ENCODE data around the gene TMED4.

TMED4 gene

DNA sequence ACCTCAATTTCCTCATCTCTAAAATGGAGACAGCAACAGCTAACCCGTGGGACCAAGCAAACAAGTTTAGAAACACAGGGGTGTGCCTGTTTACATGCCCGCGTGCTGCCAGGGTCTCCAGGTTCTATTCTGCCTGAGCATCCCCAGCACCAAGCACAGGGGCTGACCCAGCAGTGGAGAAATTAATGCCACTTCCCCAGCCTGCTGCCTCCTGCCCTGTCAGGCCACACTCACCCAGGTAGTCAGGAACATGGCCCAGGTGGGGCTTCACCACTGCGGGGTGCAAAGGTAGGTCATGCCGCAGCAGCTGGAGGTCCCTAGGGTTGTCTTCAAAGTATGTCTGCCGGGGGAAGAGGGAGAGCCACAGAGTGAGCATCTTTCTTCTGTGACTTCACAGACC is 14.1 kb downstream of the TMED4 start:
- Histone ChIP-seq H3F3A (ENCODE audit: insufficient read depth, low read length) (peaks cover 16% of the 10 kb centered on the region; the same call in 1 of the 2 replicates), H4K20me1 (ENCODE audit: insufficient read depth, low read length) (no peaks in the 10 kb centered on the region), H3K4me3 (ENCODE audit: low read length) (no peak overlapping the region), H3K9me2 (replicated peaks; ENCODE audit: insufficient read depth, low read length) (no peaks in the 10 kb centered on the region), H3K9ac (ENCODE audit: low read length) (no peak overlapping the region), H3K9me3 (replicated peaks; ENCODE audit: insufficient read depth, low read length) (no peaks in the 10 kb centered on the region), H3K4me1 (ENCODE audit: low read length) (no peaks in the 10 kb centered on the region), H3K4me2 (ENCODE audit: low read depth, low read length) (no peak overlapping the region), H3K36me3 (replicated peaks; ENCODE audit: insufficient read depth, low read length) (peaks cover 16% of the 10 kb centered on the region), H2AFZ (ENCODE audit: low read length) (no peak overlapping the region), H3K79me2 (ENCODE audit: low read length) (peaks cover 45% of the 10 kb centered on the region), H3K27ac (ENCODE audit: low read length) (no peak overlapping the region), H3K27me3 (replicated peaks; ENCODE audit: insufficient read depth, low read length) (no peaks in the 10 kb centered on the region)
- TF ChIP-seq EZH2 (optimal IDR thresholded peaks at IDR 0.05; ENCODE audit: low read depth, low read length) (no peak), EZH2phosphoT487 (IDR thresholded peaks at IDR 0.05; ENCODE audit: low read length) (no peak)
- TF ChIP-seq, protein P1, sequence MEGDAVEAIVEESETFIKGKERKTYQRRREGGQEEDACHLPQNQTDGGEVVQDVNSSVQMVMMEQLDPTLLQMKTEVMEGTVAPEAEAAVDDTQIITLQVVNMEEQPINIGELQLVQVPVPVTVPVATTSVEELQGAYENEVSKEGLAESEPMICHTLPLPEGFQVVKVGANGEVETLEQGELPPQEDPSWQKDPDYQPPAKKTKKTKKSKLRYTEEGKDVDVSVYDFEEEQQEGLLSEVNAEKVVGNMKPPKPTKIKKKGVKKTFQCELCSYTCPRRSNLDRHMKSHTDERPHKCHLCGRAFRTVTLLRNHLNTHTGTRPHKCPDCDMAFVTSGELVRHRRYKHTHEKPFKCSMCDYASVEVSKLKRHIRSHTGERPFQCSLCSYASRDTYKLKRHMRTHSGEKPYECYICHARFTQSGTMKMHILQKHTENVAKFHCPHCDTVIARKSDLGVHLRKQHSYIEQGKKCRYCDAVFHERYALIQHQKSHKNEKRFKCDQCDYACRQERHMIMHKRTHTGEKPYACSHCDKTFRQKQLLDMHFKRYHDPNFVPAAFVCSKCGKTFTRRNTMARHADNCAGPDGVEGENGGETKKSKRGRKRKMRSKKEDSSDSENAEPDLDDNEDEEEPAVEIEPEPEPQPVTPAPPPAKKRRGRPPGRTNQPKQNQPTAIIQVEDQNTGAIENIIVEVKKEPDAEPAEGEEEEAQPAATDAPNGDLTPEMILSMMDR (IDR thresholded peaks at IDR 0.05; ENCODE audit: low read length) = no peak
- no peak for DNase-seq

DNA sequence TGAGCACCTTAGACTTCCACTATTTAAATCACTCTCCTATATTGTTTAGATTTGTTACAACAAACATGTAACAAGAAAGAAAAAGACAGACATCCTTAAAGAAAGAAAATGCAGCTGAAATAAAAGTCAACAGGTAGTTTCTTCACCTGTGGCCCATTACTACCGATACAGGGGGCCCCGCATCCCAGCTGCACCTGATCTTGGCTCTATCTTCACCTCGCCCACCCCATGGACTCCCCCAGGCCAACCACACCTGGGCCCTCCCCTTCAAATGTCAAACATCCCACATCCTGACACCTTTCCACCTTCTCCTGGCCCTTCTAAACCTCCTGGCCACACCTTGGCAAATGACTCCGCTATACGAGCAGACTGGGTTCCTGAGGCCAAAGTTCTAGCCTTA is 15.4 kb downstream of the TMED4 start:
- no peak for TF ChIP-seq EZH2phosphoT487 (IDR thresholded peaks at IDR 0.05; ENCODE audit: low read length)
- TF ChIP-seq EZH2 (optimal IDR thresholded peaks at IDR 0.05; ENCODE audit: low read depth, low read length) = no peak
- TF ChIP-seq, protein P1 (IDR thresholded peaks at IDR 0.05; ENCODE audit: low read length) = no peak
- Histone ChIP-seq H3K4me3 (ENCODE audit: low read length) (no peak overlapping the region), H3K27me3 (replicated peaks; ENCODE audit: insufficient read depth, low read length) (no peaks in the 10 kb centered on the region), H3K4me2 (ENCODE audit: low read depth, low read length) (no peak overlapping the region), H3K4me1 (ENCODE audit: low read length) (no peaks in the 10 kb centered on the region), H3K9me2 (replicated peaks; ENCODE audit: insufficient read depth, low read length) (no peaks in the 10 kb centered on the region), H3F3A (ENCODE audit: insufficient read depth, low read length) (peaks cover 16% of the 10 kb centered on the region; the same call in 1 of the 2 replicates), H2AFZ (ENCODE audit: low read length) (no peak overlapping the region), H4K20me1 (ENCODE audit: insufficient read depth, low read length) (no peaks in the 10 kb centered on the region), H3K79me2 (ENCODE audit: low read length) (peaks cover 33% of the 10 kb centered on the region), H3K36me3 (replicated peaks; ENCODE audit: insufficient read depth, low read length) (peaks cover 10% of the 10 kb centered on the region), H3K9ac (ENCODE audit: low read length) (no peak overlapping the region), H3K27ac (ENCODE audit: low read length) (no peak overlapping the region), H3K9me3 (replicated peaks; ENCODE audit: insufficient read depth, low read length) (no peaks in the 10 kb centered on the region)
- DNase-seq = no peak

DNA sequence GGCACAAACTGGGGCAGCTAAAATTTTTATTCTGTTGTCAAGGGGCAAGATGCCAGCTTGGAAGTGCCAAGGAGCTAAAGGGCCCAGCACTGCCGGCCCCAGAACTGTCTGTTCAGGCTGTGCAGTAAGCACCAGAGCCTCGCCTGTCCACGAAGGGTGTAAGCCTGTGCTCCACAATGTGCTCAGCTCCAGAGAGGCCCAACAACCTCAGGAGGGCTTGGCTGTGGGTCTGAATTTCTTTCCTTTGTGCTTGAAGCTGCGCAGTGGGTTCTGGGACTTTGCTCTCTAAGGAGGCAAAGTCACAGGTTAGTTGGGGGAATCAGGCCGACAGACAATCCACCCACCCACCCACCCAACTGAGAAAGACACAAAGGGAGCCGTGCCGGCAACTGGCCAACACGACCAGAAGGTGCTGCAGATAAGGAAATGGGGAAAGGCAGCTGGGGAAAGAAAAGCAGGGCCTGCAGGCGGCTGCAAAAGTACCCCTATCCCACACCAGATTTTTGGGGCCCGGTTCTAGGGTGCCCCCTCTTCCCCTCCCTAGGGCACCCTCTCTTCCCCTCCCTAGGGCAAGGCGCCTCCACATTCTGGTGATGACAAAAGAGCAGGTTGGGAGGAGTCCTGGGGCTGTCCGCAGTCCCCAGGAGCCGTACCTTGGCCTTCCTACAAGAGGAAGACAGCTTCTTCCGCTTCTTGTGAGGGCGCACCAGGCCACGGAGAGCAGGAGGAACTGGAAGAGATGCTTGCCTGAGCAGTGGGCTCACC is 16.1 kb downstream of the TMED4 start:
- H3K9me3 ChIP-seq (replicated peaks; ENCODE audit: insufficient read depth, low read length) = no peaks in the 10 kb centered on the region
- no peak overlapping the region for H3K9ac ChIP-seq (ENCODE audit: low read length)
- H2AFZ ChIP-seq (ENCODE audit: low read length) = no peak overlapping the region
- no peak overlapping the region for H3K4me3 ChIP-seq (ENCODE audit: low read length)
- H3F3A ChIP-seq (ENCODE audit: insufficient read depth, low read length) = peaks cover 16% of the 10 kb centered on the region; the same call in 1 of the 2 replicates
- no peak overlapping the region for H3K4me2 ChIP-seq (ENCODE audit: low read depth, low read length)
- TF ChIP-seq EZH2 (optimal IDR thresholded peaks at IDR 0.05; ENCODE audit: low read depth, low read length) (no peak), EZH2phosphoT487 (IDR thresholded peaks at IDR 0.05; ENCODE audit: low read length) (no peak)
- TF ChIP-seq, protein P1 (IDR thresholded peaks at IDR 0.05; ENCODE audit: low read length) = no peak
- peaks cover 27% of the 10 kb centered on the region; the same call in 1 of the 2 replicates for H3K79me2 ChIP-seq (ENCODE audit: low read length)
- no peaks in the 10 kb centered on the region for H3K4me1 ChIP-seq (ENCODE audit: low read length)
- no peak overlapping the region for H3K27ac ChIP-seq (ENCODE audit: low read length)
- H3K36me3 ChIP-seq (replicated peaks; ENCODE audit: insufficient read depth, low read length) = peaks cover 5% of the 10 kb centered on the region
- no peaks in the 10 kb centered on the region for H4K20me1 ChIP-seq (ENCODE audit: insufficient read depth, low read length)
- no peaks in the 10 kb centered on the region for H3K9me2 ChIP-seq (replicated peaks; ENCODE audit: insufficient read depth, low read length)
- H3K27me3 ChIP-seq (replicated peaks; ENCODE audit: insufficient read depth, low read length) = no peaks in the 10 kb centered on the region
- DNase-seq = no peak
